ENCODE results near the gene PON2.
A peak's percentile ranks its signal among the peaks of the same experiment; 100 is the strongest.

PON2 gene

DNA sequence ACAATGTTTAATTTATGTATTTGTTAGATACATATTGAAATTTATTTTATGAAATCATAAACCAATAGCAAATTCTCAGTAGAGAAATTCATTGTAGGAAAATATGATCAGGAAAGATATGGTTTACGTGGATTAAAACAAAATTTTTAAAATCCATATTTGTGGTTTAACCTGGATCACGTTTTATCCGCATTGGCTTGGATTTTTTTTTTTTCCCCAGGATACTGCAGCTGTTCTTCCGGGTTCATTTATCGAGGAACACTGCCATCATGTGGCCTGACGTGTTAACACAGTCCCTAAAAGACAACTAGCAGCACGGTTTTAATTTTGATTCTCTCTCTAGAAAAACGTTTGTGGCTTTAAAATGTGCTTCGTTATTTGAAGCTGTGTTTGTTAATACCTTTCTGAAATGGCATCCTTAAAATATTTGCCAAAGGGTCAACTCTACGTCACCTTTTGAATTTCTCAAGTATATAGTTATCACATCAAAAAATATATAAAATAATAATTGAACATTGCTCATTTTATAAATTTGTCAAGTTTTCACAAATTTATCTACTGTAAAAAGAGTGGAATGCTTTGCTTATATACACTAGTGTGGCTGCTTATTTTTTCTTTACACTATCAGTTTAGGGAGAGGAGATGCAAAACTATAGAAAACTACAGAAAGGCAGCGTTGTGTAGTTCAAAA, 42.2 kb upstream of the PON2 start:
- no peaks in the 10 kb centered on the region for H3K4me1 ChIP-seq
- no peak overlapping the region for H3K4me3 ChIP-seq
- H3K9me3 ChIP-seq, result no peaks in the 10 kb centered on the region
- no peaks in the 10 kb centered on the region for H3K36me3 ChIP-seq
- H3K27ac ChIP-seq, result no peak overlapping the region
- peaks cover 0 to 3% of the 10 kb centered on the region in 2 donors for H3K27me3 ChIP-seq
- DNase-seq, result peak; percentile 66 to 75
- TF ChIP-seq, protein P1, sequence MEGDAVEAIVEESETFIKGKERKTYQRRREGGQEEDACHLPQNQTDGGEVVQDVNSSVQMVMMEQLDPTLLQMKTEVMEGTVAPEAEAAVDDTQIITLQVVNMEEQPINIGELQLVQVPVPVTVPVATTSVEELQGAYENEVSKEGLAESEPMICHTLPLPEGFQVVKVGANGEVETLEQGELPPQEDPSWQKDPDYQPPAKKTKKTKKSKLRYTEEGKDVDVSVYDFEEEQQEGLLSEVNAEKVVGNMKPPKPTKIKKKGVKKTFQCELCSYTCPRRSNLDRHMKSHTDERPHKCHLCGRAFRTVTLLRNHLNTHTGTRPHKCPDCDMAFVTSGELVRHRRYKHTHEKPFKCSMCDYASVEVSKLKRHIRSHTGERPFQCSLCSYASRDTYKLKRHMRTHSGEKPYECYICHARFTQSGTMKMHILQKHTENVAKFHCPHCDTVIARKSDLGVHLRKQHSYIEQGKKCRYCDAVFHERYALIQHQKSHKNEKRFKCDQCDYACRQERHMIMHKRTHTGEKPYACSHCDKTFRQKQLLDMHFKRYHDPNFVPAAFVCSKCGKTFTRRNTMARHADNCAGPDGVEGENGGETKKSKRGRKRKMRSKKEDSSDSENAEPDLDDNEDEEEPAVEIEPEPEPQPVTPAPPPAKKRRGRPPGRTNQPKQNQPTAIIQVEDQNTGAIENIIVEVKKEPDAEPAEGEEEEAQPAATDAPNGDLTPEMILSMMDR (IDR thresholded peaks at IDR 0.05), result peak; percentile 65 to 67
- intact Hi-C loops (cut with DNase I; ENCODE audit: low total_unique reads), result no loop called here

GRCh38 chr7:95476072-95476847, 41.4 kb upstream of the PON2 start:
- H3K27ac ChIP-seq, result no peak overlapping the region
- no peak for DNase-seq
- no peaks in the 10 kb centered on the region for H3K4me1 ChIP-seq
- H3K27me3 ChIP-seq, result peaks cover 0 to 3% of the 10 kb centered on the region in 2 donors
- intact Hi-C loops (cut with DNase I; ENCODE audit: low total_unique reads), result no loop called here
- H3K4me3 ChIP-seq, result no peak overlapping the region
- TF ChIP-seq, protein P1 (IDR thresholded peaks at IDR 0.05), result no peak
- no peaks in the 10 kb centered on the region for H3K9me3 ChIP-seq
- no peaks in the 10 kb centered on the region for H3K36me3 ChIP-seq

- Histone ChIP-seq H3K27ac (no peak overlapping the region), H3K36me3 (no peaks in the 10 kb centered on the region), H3K4me1 (no peaks in the 10 kb centered on the region), H3K4me3 (no peak overlapping the region), H3K27me3 (peaks cover 0 to 3% of the 10 kb centered on the region in 2 donors), H3K9me3 (no peaks in the 10 kb centered on the region)
- no peak for DNase-seq
- intact Hi-C loops (cut with DNase I; ENCODE audit: low total_unique reads), result no loop called here
- TF ChIP-seq, protein P1 (IDR thresholded peaks at IDR 0.05), result no peak
Measured at GRCh38 chr7:95473276-95473985, 38.6 kb upstream of the PON2 start.

GRCh38 chr7:95472581-95473161, 37.8 kb upstream of the PON2 start:
- Histone ChIP-seq H3K4me1 (no peaks in the 10 kb centered on the region), H3K27ac (no peak overlapping the region), H3K9me3 (no peaks in the 10 kb centered on the region), H3K27me3 (no peaks in the 10 kb centered on the region), H3K36me3 (no peaks in the 10 kb centered on the region), H3K4me3 (no peak overlapping the region)
- TF ChIP-seq, protein P1 (IDR thresholded peaks at IDR 0.05), result no peak
- DNase-seq, result no peak
- intact Hi-C loops (cut with DNase I; ENCODE audit: low total_unique reads), result no loop called here

DNA sequence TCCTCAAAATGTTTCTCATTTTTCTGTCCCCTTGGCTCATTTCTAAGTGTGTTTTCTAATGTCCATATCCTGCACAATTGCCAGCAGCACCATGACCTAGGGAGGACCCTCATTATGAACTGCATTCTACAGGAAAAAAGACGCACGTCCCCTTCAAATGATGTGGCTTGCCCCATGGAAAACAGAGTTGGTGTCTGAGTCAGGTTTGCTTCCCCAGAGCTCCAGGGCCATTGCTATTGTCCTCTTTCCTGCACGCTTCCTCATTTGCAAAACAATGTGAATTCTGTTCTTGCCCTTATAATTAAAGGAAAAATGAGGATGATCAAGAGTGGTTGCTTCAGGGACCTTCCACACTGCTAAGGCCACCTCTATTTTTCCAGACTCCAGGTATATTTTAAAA, 36.2 kb upstream of the PON2 start:
- no peaks in the 10 kb centered on the region for H3K4me1 ChIP-seq
- no peak overlapping the region for H3K27ac ChIP-seq
- H3K27me3 ChIP-seq, result no peaks in the 10 kb centered on the region
- intact Hi-C loops (cut with DNase I; ENCODE audit: low total_unique reads), result no loop called here
- DNase-seq, result no peak
- no peaks in the 10 kb centered on the region for H3K36me3 ChIP-seq
- TF ChIP-seq, protein P1 (IDR thresholded peaks at IDR 0.05), result no peak
- H3K9me3 ChIP-seq, result no peaks in the 10 kb centered on the region
- H3K4me3 ChIP-seq, result no peak overlapping the region

All from tibial artery (tissue), 4 donors.